Neural progenitor cell (in vitro differentiated cells): ENCODE results near the gene GMDS. TPM values are rescaled to one million over a fixed set of nuclear protein-coding genes. Genes with fewer than 3 reads are reported as not detected.

Experiments
- DNase-seq: peaks from one replicate; pipeline ENCODE4 v3.0.0-alpha.2; 2016; ENCODE audit warnings: low spot score
- H2AFZ ChIP-seq: fragments of 200-600 bp; sonication (generic); replicated peaks from 2 replicates; pipeline ENCODE4 v1.6.1; 2016; ENCODE audit warnings: antibody characterized with exemption
- H3F3A ChIP-seq: fragments of 200-600 bp; sonication (generic); 2 replicates; pipeline ENCODE4 v1.6.1; 2016; ENCODE audit warnings: antibody characterized with exemption, low read depth
- H3K27ac ChIP-seq: fragments of 200-600 bp; sonication (generic); 2 replicates; pipeline ENCODE4 v1.5.1; 2016; ENCODE audit warnings: mild to moderate bottlenecking
- H3K27me3 ChIP-seq: fragments of 200-600 bp; sonication (generic); 2 replicates; pipeline ENCODE4 v1.6.1; 2016; ENCODE audit warnings: mild to moderate bottlenecking, moderate library complexity
- H3K36me3 ChIP-seq: fragments of 200-600 bp; sonication (generic); 2 replicates; pipeline ENCODE4 v1.5.1; 2016
- H3K4me1 ChIP-seq: fragments of 200-600 bp; sonication (generic); 2 replicates; pipeline ENCODE4 v1.6.1; 2016; ENCODE audit warnings: mixed run types
- H3K4me2 ChIP-seq: fragments of 200-600 bp; sonication (generic); 2 replicates; pipeline ENCODE4 v1.6.1; 2016
- H3K4me3 ChIP-seq: fragments of 200-600 bp; sonication (generic); 2 replicates; pipeline ENCODE4 v1.5.1; 2016
- H3K79me2 ChIP-seq: fragments of 200-600 bp; sonication (generic); 2 replicates; pipeline ENCODE4 v1.6.1; 2016; ENCODE audit warnings: low read depth
- H3K9ac ChIP-seq: fragments of 200-600 bp; sonication (generic); 2 replicates; pipeline ENCODE4 v1.6.1; 2016
- H3K9me3 ChIP-seq: fragments of 200-600 bp; sonication (generic); 2 replicates; pipeline ENCODE4 v1.5.1; 2016; ENCODE audit warnings: low read depth
- H4K20me1 ChIP-seq: fragments of 200-600 bp; sonication (generic); 2 replicates; pipeline ENCODE4 v1.6.1; 2016; ENCODE audit warnings: low read depth
- H3K27ac Mint-ChIP-seq: 3 replicates; pipeline ENCODE4 v1.8.0; 2021; ENCODE audit warnings: mixed read lengths
- H3K27me3 Mint-ChIP-seq: 2 replicates; pipeline ENCODE4 v1.8.0; 2022; ENCODE audit warnings: low read depth, mild to moderate bottlenecking, inconsistent platforms, moderate library complexity, mixed read lengths; ENCODE audit not compliant: insufficient read depth
- H3K36me3 Mint-ChIP-seq: 3 replicates; pipeline ENCODE4 v1.8.0; 2021; ENCODE audit warnings: mixed read lengths
- H3K4me1 Mint-ChIP-seq: 3 replicates; pipeline ENCODE4 v1.8.0; 2021; ENCODE audit warnings: mixed read lengths
- H3K4me3 Mint-ChIP-seq: 3 replicates; pipeline ENCODE4 v1.8.0; 2021; ENCODE audit warnings: mild to moderate bottlenecking, moderate library complexity, mixed read lengths
- H3K9me3 Mint-ChIP-seq: 3 replicates; pipeline ENCODE4 v1.8.0; 2020; ENCODE audit warnings: mixed read lengths
- CTCF ChIP-seq: fragments of 200-600 bp; sonication (generic); IDR thresholded peaks from 2 replicates; pipeline ENCODE4 v1.5.1; 2017; ENCODE audit warnings: antibody characterized with exemption, mild to moderate bottlenecking
- EZH2 ChIP-seq: fragments of 200-600 bp; sonication (generic); IDR thresholded peaks from 2 replicates; pipeline ENCODE4 v1.6.1; 2017; ENCODE audit warnings: antibody characterized with exemption, mild to moderate bottlenecking, moderate library complexity
- EZH2phosphoT487 ChIP-seq: fragments of 200-600 bp; sonication (generic); IDR thresholded peaks from 2 replicates; pipeline ENCODE4 v1.6.1; 2017; ENCODE audit warnings: antibody characterized with exemption
- total RNA-seq: library from RNA; depleted of rRNA; stranded (reverse); fragments of >200 nt; gene quantifications from 2 replicates; pipeline ENCODE4 v1.2.3, GENCODE V29; 2015; ENCODE audit warnings: low replicate concordance

GMDS gene
- total RNA-seq, 1 donor from 2014 or later = 22.6 TPM

GRCh38 chr6:1801401-1801800 is 444.0 kb downstream of the GMDS start:
- Histone ChIP-seq H3K36me3 (no peaks in the 10 kb centered on the region), H3K4me3 (no peak overlapping the region), H2AFZ (no peak overlapping the region), H3F3A (no peaks in the 10 kb centered on the region), H3K27ac (no peak overlapping the region), H3K4me1 (peaks cover 9% of the 10 kb centered on the region), H3K9ac (no peak overlapping the region), H3K27me3 (no peaks in the 10 kb centered on the region), H3K79me2 (no peaks in the 10 kb centered on the region), H4K20me1 (no peaks in the 10 kb centered on the region), H3K4me2 (no peak overlapping the region), H3K9me3 (no peaks in the 10 kb centered on the region)
- Mint-ChIP-seq H3K27me3 (no peaks in the 10 kb centered on the region), H3K4me1 (peaks cover 35% of the 10 kb centered on the region), H3K9me3 (no peaks in the 10 kb centered on the region), H3K4me3 (no peak overlapping the region), H3K36me3 (no peaks in the 10 kb centered on the region), H3K27ac (no peak overlapping the region)
- TF ChIP-seq EZH2phosphoT487 (no peak), EZH2 (no peak), CTCF (no peak)
- DNase-seq = no peak

GRCh38 chr6:1800845-1801244 is 444.6 kb downstream of the GMDS start:
- Mint-ChIP-seq H3K9me3 (no peaks in the 10 kb centered on the region), H3K4me1 (peaks cover 35% of the 10 kb centered on the region)

GRCh38 chr6:1798965-1799325 is 446.5 kb downstream of the GMDS start:
- H2AFZ ChIP-seq = no peak overlapping the region
- TF ChIP-seq EZH2 (no peak), EZH2phosphoT487 (no peak), CTCF (no peak)
- H3K9me3 ChIP-seq = no peaks in the 10 kb centered on the region
- no peaks in the 10 kb centered on the region for H3K9me3 Mint-ChIP-seq
- no peak overlapping the region for H3K27ac Mint-ChIP-seq
- no peak overlapping the region for H3K27ac ChIP-seq
- H3K79me2 ChIP-seq = no peaks in the 10 kb centered on the region
- H3F3A ChIP-seq = no peaks in the 10 kb centered on the region
- no peaks in the 10 kb centered on the region for H3K27me3 Mint-ChIP-seq
- H3K4me2 ChIP-seq = no peak overlapping the region
- no peak for DNase-seq
- no peak overlapping the region for H3K9ac ChIP-seq
- no peaks in the 10 kb centered on the region for H3K27me3 ChIP-seq
- H3K36me3 Mint-ChIP-seq = no peaks in the 10 kb centered on the region
- H3K4me1 Mint-ChIP-seq = peaks cover 30% of the 10 kb centered on the region
- H3K4me3 Mint-ChIP-seq = no peak overlapping the region
- H3K4me3 ChIP-seq = no peak overlapping the region
- no peaks in the 10 kb centered on the region for H3K36me3 ChIP-seq
- H3K4me1 ChIP-seq = peaks cover 9% of the 10 kb centered on the region
- H4K20me1 ChIP-seq = no peaks in the 10 kb centered on the region

More at GRCh38 chr6:1800845-1801244, 444.6 kb downstream of the GMDS start:
- Mint-ChIP-seq H3K36me3 (no peaks in the 10 kb centered on the region), H3K4me3 (no peak overlapping the region), H3K27ac (no peak overlapping the region), H3K27me3 (no peaks in the 10 kb centered on the region)
- Histone ChIP-seq H4K20me1 (no peaks in the 10 kb centered on the region), H3K9me3 (no peaks in the 10 kb centered on the region), H3F3A (no peaks in the 10 kb centered on the region), H3K27ac (no peak overlapping the region), H2AFZ (no peak overlapping the region), H3K36me3 (no peaks in the 10 kb centered on the region), H3K79me2 (no peaks in the 10 kb centered on the region), H3K4me1 (peaks cover 9% of the 10 kb centered on the region), H3K4me2 (no peak overlapping the region), H3K9ac (no peak overlapping the region), H3K27me3 (no peaks in the 10 kb centered on the region), H3K4me3 (no peak overlapping the region)
- TF ChIP-seq CTCF (no peak), EZH2phosphoT487 (no peak), EZH2 (no peak)
- no peak for DNase-seq
